Activated CD8-positive, alpha-beta memory T cell treated with anti-CD3 and anti-CD28 coated beads, Interleukin-2, amount 50 U/mL, for 1 hour (primary cell): ENCODE data around the gene ACSS1.

ENCODE experiments used
- DNase-seq: peaks from one replicate; pipeline ENCODE4 v3.0.0-alpha.2; 2020; ENCODE audit errors: extremely low read depth

ACSS1 gene

GRCh38 chr20:24993337-24994185, 64.4 kb downstream of the ACSS1 start:
- DNase-seq, result no peak

- DNase-seq, result peak; percentile 90
Observed at GRCh38 chr20:24992487-24993205, 65.3 kb downstream of the ACSS1 start, which contains the start of gene APMAP. Gene APMAP (minus strand): TSS chr20:24992751. CDS start chr20:24992688, 63 bp downstream.

GRCh38 chr20:24991897-24992486, 65.9 kb downstream of the ACSS1 start:
- no peak for DNase-seq

GRCh38 chr20:24990810-24991252, 67.1 kb downstream of the ACSS1 start:
- no peak for DNase-seq

GRCh38 chr20:24989162-24989561, 68.8 kb downstream of the ACSS1 start:
- DNase-seq, result no peak

GRCh38 chr20:24987873-24988835, 69.8 kb downstream of the ACSS1 start:
- DNase-seq, result no peak

- no peak for DNase-seq
Observed at GRCh38 chr20:24987244-24987643, 70.7 kb downstream of the ACSS1 start.

GRCh38 chr20:24986436-24987015, 71.4 kb downstream of the ACSS1 start:
- DNase-seq, result no peak

GRCh38 chr20:24985802-24986201, 72.1 kb downstream of the ACSS1 start:
- no peak for DNase-seq

GRCh38 chr20:24984961-24985640, 72.8 kb downstream of the ACSS1 start:
- DNase-seq, result no peak

- no peak for DNase-seq
Observed at GRCh38 chr20:24983896-24984295, 74.0 kb downstream of the ACSS1 start.

- no peak for DNase-seq
Observed at GRCh38 chr20:24981790-24982189, 76.1 kb downstream of the ACSS1 start.

- no peak for DNase-seq
Observed at GRCh38 chr20:24981282-24981681, 76.7 kb downstream of the ACSS1 start.

GRCh38 chr20:24980291-24981053, 77.5 kb downstream of the ACSS1 start:
- DNase-seq, result no peak

GRCh38 chr20:24979036-24979960, 78.6 kb downstream of the ACSS1 start:
- DNase-seq, result no peak

- DNase-seq, result no peak
Observed at GRCh38 chr20:24978513-24978912, 79.4 kb downstream of the ACSS1 start.

- DNase-seq, result no peak
Observed at GRCh38 chr20:24977797-24978196, 80.1 kb downstream of the ACSS1 start.

GRCh38 chr20:24977336-24977735, 80.6 kb downstream of the ACSS1 start:
- DNase-seq, result no peak

GRCh38 chr20:24972341-24972740, 85.6 kb downstream of the ACSS1 start:
- DNase-seq, result no peak
